MCF 10A (cell line): ENCODE measurements around the gene TTLL8. TPM values are rescaled to one million over a fixed set of nuclear protein-coding genes. Genes with fewer than 3 reads are reported as not detected.

Source experiments
- BruUV-seq: library from RNA; stranded (reverse); fragments of 400-500 nt; replicated peaks from 2 replicates; lab custom pipeline; 2021; lab: Mats Ljungman, UMichigan
- CTCF ChIA-PET: fragments of 300-600 bp; sonication (Branson Sonifier 250); formaldehyde crosslinking; extraction: SDS; loops from one replicate; lab custom pipeline; 2021; ENCODE audit warnings: antibody characterized with exemption, inconsistent platforms; lab: Yijun Ruan, JAX
- POLR2A ChIA-PET: fragments of 300-600, 350-650 bp; sonication (Branson Sonifier 250); formaldehyde crosslinking; extraction: SDS; loops from one replicate; lab custom pipeline; 2020; ENCODE audit warnings: antibody characterized with exemption, inconsistent platforms; lab: Yijun Ruan, JAX
- DNase-seq: peaks from one replicate; pipeline ENCODE4 v3.0.0-alpha.2; 2018; ENCODE audit not compliant: unreplicated experiment
- H3K27ac Mint-ChIP-seq: one replicate; pipeline ENCODE4 v1.8.0; 2022; ENCODE audit warnings: mild to moderate bottlenecking, low read depth, mixed read lengths; ENCODE audit not compliant: unreplicated experiment
- H3K27me3 Mint-ChIP-seq: one replicate; pipeline ENCODE4 v1.8.0; 2022; ENCODE audit warnings: mixed read lengths; ENCODE audit not compliant: insufficient read depth, unreplicated experiment
- H3K36me3 Mint-ChIP-seq: one replicate; pipeline ENCODE4 v1.8.0; 2022; ENCODE audit warnings: mild to moderate bottlenecking, moderate library complexity, mixed read lengths; ENCODE audit not compliant: insufficient read depth, unreplicated experiment
- H3K4me1 Mint-ChIP-seq: one replicate; pipeline ENCODE4 v1.8.0; 2022; ENCODE audit warnings: mixed read lengths; ENCODE audit not compliant: insufficient read depth, unreplicated experiment
- H3K4me3 Mint-ChIP-seq: one replicate; pipeline ENCODE4 v1.8.0; 2022; ENCODE audit warnings: mild to moderate bottlenecking, moderate library complexity, mixed read lengths; ENCODE audit not compliant: unreplicated experiment
- H3K9me3 Mint-ChIP-seq: one replicate; pipeline ENCODE4 v1.8.0; 2022; ENCODE audit warnings: mixed read lengths; ENCODE audit not compliant: unreplicated experiment
- intact Hi-C: fragments of 100-400 bp; cut with micrococcal nuclease; formaldehyde crosslinking; loops from 2 replicates; pipeline ENCODE4 v1.14.1; 2022
- total RNA-seq: library from RNA; stranded (reverse); gene quantifications from 2 replicates; pipeline ENCODE4 v1.2.3, GENCODE V29; 2022
- TF ChIP-seq, protein P1 (sequence below): fragments of 200-600 bp; IDR thresholded peaks from one replicate; pipeline ENCODE4 v1.8.0; 2022; ENCODE audit warnings: antibody characterized with exemption, mild to moderate bottlenecking; ENCODE audit not compliant: unreplicated experiment

The TTLL8 gene
- total RNA-seq, 1 experiment from 2014 or later = not detected

DNA sequence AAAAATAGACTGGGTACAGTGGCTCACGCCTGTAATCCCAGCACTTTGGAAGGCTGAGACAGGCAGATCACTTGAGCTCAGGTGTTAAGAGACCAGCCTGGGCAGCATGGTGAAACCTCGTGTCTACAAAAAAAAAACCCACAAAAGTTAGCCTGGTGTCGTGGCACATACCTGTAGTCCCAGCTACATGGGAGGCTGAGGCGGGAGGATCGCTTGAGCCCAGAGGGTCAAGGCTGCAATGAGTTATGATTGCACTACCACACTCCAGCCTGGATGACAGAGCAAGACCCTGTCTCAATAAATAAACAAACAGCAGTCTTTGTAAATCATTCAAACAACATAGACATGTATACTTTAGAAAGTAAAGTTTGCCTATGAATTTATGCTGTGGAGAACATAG is 34.2 kb upstream of the TTLL8 start:
- Mint-ChIP-seq H3K27me3 (peaks cover 22% of the 10 kb centered on the region), H3K27ac (no peak overlapping the region), H3K4me1 (no peaks in the 10 kb centered on the region), H3K36me3 (no peaks in the 10 kb centered on the region), H3K9me3 (peaks cover 2% of the 10 kb centered on the region), H3K4me3 (no peak overlapping the region)
- CTCF ChIA-PET = no interaction called here
- no TSS peak for BruUV-seq
- intact Hi-C loops = no loop called here
- POLR2A ChIA-PET = no interaction called here
- TF ChIP-seq, protein P1, sequence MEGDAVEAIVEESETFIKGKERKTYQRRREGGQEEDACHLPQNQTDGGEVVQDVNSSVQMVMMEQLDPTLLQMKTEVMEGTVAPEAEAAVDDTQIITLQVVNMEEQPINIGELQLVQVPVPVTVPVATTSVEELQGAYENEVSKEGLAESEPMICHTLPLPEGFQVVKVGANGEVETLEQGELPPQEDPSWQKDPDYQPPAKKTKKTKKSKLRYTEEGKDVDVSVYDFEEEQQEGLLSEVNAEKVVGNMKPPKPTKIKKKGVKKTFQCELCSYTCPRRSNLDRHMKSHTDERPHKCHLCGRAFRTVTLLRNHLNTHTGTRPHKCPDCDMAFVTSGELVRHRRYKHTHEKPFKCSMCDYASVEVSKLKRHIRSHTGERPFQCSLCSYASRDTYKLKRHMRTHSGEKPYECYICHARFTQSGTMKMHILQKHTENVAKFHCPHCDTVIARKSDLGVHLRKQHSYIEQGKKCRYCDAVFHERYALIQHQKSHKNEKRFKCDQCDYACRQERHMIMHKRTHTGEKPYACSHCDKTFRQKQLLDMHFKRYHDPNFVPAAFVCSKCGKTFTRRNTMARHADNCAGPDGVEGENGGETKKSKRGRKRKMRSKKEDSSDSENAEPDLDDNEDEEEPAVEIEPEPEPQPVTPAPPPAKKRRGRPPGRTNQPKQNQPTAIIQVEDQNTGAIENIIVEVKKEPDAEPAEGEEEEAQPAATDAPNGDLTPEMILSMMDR = no peak
- no peak for DNase-seq

DNA sequence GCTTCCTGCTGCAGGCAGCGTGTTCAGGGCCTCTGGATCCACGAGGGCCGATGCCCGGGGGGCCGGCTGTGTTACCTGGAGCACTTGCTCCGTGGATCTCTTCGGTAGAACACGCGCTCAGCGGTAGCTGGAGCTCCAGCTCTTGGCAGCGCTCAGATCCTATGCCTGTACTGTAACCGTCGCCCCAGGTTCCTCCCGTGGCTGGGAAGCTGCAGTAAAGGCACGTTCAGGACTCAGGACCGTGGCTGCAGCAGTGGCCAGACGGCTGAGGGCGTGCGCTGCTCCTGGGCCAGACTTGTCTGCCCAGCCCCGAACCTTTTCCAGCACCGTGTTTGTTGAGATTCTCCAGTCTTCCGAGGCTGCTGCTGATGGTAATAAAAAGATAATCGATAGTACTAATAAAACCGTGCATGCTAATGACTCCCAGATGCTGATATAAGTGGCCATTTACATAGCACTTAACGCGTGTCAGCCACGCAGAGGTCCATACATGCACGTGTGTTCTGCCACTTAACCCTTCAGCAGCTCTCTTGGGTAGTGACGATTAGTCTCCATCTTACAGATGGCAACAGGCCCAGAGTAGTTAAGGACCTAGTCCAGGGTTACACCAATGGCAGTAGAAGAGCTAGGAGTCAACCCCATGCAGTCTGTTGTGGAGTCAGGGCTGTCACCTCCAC is 33.1 kb upstream of the TTLL8 start:
- H3K4me3 Mint-ChIP-seq = no peak overlapping the region
- TF ChIP-seq, protein P1 = no peak
- DNase-seq = no peak
- BruUV-seq = no TSS peak
- CTCF ChIA-PET = no interaction called here
- intact Hi-C loops = no loop called here
- no peak overlapping the region for H3K27ac Mint-ChIP-seq
- H3K4me1 Mint-ChIP-seq = no peaks in the 10 kb centered on the region
- POLR2A ChIA-PET = interaction anchor here (0.8 kb wide), 1 partner anchor 270 kb away, joined by 3 read pairs; no protein-coding TSS in a partner anchor
- H3K36me3 Mint-ChIP-seq = no peaks in the 10 kb centered on the region
- peaks cover 8% of the 10 kb centered on the region for H3K9me3 Mint-ChIP-seq
- peaks cover 11% of the 10 kb centered on the region for H3K27me3 Mint-ChIP-seq

GRCh38 chr22:50090412-50090714 is 32.3 kb upstream of the TTLL8 start:
- no peak for DNase-seq
- ChIA-PET POLR2A (no interaction called here), CTCF (no interaction called here)
- Mint-ChIP-seq H3K27me3 (peaks cover 8% of the 10 kb centered on the region), H3K4me1 (no peaks in the 10 kb centered on the region), H3K4me3 (no peak overlapping the region), H3K36me3 (no peaks in the 10 kb centered on the region), H3K9me3 (peaks cover 8% of the 10 kb centered on the region), H3K27ac (no peak overlapping the region)
- intact Hi-C loops = no loop called here
- TF ChIP-seq, protein P1 = no peak
- no TSS peak for BruUV-seq

DNA sequence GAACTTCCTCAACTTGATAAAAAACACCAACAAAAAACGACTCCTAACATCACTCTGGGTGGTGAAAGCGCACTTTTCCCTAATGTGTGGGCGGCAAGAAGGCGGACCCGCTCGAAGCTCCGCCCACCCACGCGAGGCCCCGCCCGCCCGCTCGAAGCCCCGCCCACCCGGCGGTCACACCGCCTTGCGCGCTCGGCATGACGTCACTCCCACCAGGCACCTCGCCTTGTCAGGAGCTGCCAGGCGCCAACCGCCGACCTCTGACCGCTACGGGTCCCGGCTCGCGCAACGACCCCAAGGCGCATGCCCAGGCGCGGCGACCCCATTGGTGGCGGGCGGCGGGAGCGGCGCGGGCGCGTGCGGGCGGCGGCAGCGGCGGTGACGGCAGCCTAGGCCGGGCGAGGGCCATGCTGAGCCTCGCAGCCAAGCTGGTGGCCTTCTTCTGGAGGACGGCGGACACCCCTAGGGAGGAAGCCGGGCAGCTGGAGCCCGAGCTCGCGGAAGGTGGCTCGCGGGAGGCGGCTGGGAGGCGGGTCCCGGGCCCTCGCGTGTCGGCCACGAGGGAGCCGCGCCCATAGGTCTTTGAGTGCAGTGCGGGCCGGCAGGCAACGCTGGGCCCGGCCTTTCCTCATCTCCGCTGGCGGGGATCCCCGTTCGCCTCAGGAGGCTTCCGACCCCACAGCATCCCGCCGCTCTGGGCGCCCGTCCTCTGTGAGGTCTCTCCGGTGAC is 31.7 kb upstream of the TTLL8 start, which contains the start of gene MOV10L1:
MOV10L1 (plus strand) TSS at position 325 of the 730 bp plus-strand sequence; CDS start at position 408, 83 bp downstream.
- Mint-ChIP-seq H3K27ac (no peak within 1 kb of the TSS), H3K4me3 (no peak within 1 kb of the TSS), H3K9me3 (peaks cover 8% of the 10 kb centered on the region), H3K36me3 (no peaks in the 10 kb centered on the region), H3K4me1 (no peaks in the 10 kb centered on the region), H3K27me3 (peaks cover 8% of the 10 kb centered on the region)
- BruUV-seq = no TSS peak
- intact Hi-C loops = no loop called here
- POLR2A ChIA-PET = no interaction called here
- CTCF ChIA-PET = no interaction called here
- DNase-seq = no peak
- TF ChIP-seq, protein P1 = no peak
